GM18870 (cell line): ENCODE measurements around the gene CD276.
"Not testable (repeated sequence)": the region's sequence is repeated elsewhere in the genome, so short reads cannot be mapped to it uniquely, and the experiment has no call there.

Experiments
- ATAC-seq: cut with Tn5 transposase; IDR thresholded peaks from one replicate; pipeline ENCODE4 v1.9.1; 2021; ENCODE audit warnings: moderate library complexity; ENCODE audit not compliant: unreplicated experiment

CD276 gene

DNA sequence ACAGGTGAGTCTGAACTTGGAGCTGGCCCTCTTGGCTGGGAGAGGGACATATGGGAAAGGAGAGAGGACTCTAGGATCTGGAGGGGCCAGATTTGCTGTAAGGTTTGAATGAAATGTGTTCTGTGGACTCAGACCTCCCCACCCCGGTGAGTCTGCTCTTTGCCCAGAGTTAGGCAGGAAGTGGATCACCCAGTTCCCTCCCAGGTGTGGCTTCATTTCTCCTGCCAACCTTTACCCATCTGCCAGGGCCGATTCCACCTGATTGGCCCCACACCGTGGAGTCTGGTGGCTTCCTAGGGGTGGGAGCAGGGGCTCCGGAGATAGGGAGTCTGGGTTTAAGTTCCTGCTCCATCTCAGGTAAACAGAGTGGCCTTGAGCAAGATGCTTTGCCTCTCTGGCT lies 25.5 kb downstream of the CD276 start:
- no peak for ATAC-seq

DNA sequence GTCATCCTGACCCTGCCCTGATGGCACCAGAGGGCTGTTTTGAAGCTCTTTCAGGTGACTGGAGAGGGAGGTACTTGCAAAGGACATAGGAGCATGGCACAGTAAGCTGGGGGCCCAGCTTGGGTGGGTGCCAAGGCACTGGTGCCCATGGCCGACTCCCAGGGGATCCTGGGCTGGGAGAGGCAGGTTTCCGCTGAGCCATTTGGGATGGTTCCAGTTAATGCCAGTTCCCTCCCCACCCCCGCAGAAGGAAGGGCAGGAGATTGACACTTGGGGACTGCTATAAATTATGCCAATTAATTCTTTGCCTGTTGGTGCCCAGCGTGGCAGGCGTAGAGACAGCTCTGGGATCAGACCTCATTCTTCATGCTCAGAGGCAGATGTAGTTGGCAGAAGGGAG lies 26.1 kb downstream of the CD276 start:
- ATAC-seq: no peak

DNA sequence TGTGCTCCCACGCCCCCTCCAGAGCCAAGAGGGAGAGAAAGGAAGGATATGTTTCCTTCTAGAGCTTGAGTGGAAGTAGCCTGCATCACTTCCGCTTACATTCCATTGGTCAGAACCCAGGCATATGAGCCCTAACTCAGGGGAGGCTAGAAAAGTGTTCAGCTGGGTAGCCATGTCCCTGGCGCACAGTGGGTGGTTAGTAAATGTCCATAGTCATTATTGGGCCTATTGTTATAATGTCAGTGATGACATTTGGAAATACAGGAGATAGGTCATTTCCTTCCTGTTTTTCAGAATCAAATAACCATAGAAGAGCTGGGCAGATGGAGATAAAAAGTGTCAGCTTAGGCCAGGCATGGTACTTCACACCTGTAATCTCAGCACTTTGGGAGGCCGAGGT lies 27.3 kb downstream of the CD276 start:
- no peak for ATAC-seq

DNA sequence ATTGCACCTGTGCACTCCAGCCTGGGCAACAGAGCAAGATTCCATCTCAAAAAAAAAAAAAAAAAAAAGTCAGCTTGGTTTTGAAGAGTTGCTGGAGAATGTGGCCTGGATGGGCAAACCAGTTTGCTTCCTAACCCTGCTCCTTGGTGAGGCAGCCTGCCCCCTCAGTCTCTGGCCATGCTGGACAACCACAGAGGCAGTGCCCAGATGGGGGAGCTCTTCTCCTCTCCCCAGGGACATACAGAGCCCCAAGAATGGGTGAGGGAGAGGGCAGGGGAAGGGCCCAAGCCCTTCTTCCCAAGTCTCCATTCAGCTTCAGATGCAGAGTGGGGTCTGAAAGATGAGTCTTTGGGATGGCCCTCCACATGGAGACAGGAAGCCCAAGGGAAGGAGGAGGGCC lies 27.9 kb downstream of the CD276 start:
- ATAC-seq: no peak

- ATAC-seq: no peak
These were observed 30.6 kb downstream of the CD276 start for GRCh38 chr15:73714695-73715301.

- no peak for ATAC-seq
These were observed 31.2 kb downstream of the CD276 start for GRCh38 chr15:73715417-73715816.

GRCh38 chr15:73716417-73716816 lies 32.2 kb downstream of the CD276 start:
- no peak for ATAC-seq

DNA sequence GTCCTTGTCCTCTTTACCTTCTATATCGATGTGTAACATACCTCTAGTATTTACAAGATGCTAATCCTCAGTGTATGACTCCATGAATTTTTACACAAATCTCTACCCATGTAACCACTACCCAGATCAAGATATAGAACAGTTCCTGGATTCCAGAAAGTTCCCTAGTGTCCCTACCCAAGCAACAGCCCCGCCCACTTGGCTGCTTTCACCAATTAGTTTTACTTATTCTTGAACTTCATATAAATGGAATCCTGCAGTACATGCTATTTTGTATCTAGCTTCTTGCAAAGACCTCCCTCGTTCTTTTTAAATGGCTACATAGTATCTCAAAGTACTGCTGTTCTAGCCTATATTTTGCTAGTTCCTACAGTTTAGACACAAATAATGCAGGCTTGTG lies 33.0 kb downstream of the CD276 start:
- ATAC-seq: no peak

DNA sequence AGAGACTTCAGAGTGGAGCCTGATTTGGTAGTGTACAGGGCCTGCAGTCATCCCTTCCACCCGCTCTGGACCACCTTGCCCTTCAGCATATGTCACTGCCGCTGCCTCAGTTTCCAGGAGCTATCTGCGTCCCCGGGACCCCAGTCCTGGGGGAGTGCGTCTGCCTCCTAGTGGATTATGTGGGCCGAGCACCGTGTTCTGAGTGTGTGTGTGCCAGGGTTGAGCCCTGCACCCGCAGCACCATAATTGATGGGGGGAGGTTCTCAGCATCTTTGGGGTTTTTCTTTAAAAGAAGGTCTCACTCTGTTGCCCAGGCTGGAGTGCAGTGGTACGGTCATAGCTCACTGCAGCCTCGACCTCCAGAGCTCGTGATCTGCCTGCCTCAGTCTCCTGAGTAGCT lies 33.6 kb downstream of the CD276 start:
- no peak for ATAC-seq

DNA sequence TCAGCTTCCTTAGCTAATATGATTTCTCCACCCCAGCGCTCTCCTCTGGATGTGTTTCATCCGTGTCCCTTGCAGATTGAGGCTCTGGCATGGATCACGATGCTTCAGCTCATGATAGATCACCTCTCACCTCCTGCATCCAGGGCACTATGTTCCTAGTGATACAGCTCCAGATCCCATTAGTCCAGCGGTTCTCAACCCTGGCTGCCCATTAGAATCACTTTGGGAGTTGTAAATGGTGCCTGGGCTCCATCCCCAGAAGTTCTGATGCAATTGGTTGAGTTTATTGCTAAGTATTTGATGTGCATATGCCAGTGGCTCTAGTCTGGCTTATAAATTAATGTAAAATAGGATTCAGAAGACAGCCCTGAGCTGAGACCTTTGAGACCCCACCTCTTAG lies 34.5 kb downstream of the CD276 start:
- no peak for ATAC-seq

DNA sequence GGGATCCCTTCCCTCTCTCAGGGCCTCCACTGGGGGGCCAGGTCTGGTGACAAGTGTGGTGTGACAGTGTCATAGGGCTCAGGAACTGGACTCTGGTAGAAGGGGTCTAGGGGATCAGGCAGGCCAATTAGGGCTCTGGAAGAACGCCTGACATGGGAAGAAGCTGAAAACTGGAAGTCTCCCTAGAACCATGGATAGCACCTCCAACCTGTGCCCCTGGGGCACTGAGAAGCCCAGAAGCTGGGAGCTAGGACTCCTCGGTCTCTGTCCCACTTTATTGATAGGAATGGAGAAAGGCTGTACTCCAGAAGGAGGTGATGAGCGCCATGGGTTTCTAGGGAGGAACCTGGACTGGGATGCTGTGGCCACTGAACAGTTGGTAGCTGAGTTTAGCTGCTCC lies 38.2 kb downstream of the CD276 start:
- ATAC-seq: no peak

GRCh38 chr15:73723191-73723590 lies 39.0 kb downstream of the CD276 start:
- no peak for ATAC-seq

GRCh38 chr15:73724212-73724611 lies 40.0 kb downstream of the CD276 start:
- ATAC-seq: no peak

DNA sequence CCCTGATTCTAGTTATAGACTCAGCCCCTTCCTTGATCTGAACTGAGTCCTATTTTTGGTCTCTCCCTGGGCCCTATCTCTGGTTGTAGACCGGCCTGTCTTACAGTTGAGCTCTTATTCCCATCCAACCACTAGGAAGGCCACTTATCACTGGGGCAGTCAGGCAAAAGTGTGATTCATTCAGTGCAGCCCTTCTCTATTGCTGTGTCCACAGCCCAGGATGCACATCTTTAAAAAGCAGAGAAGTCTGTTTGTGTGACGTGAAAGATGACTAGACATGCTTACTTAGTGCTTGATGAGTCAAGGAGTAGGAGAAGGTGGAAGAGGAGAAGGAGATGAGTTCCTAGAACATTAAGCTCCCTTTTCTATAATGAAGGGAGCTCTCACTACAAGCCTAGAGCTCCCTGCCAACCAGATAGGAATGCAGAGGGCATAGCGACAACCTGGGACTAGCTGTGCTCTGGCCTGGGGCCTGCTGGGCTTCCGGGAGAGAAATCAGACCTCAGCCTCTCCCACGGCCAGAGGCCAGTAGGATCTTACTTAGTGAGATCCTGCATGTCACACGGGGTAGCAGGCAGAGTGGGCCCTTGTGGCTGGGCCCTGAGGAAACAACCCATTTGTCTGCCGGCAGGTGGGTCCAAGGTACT lies 43.3 kb downstream of the CD276 start:
- ATAC-seq: no peak

DNA sequence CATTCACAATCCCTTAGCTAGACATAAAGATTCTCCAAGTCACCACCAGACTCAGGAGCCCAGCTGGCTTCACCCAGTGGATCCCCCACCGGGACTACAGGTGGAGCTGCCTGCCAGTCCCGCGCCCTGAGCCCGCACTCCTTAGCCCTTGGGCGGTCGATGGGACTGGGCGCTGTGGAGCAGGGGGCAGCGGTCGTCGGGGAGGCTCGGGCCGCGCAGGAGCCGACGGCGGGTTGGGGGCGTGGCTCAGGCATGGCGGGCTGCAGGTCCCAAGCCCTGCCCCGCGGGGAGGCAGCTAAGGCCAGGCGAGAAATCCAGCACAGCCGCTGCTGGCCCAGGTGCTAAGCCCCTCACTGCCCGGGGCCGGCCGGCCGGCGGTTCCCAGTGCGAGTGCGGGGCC lies 47.9 kb downstream of the CD276 start:
- ATAC-seq: not testable (repeated sequence)

- no peak for ATAC-seq
These were observed 48.7 kb downstream of the CD276 start for GRCh38 chr15:73732930-73733329.

DNA sequence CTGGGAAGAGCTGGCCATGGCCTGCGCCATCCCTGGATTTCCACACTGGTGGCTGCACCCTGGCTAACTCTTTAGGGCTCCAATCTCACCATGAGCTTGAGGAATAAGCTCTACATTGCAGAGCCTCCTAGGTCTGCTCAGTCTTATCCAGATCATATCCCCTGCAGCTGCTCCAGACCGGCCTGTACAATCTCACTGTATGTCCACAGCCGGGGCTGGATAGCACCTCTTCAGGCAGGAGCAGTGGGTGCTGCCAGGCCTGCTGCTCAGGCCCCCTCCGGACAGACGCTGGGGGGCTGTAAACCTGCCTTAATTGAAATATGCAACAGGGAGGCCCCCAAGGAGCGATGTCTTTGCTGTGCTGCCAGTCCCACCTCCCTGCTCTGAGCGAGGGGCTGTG lies 53.4 kb downstream of the CD276 start:
- no peak for ATAC-seq

DNA sequence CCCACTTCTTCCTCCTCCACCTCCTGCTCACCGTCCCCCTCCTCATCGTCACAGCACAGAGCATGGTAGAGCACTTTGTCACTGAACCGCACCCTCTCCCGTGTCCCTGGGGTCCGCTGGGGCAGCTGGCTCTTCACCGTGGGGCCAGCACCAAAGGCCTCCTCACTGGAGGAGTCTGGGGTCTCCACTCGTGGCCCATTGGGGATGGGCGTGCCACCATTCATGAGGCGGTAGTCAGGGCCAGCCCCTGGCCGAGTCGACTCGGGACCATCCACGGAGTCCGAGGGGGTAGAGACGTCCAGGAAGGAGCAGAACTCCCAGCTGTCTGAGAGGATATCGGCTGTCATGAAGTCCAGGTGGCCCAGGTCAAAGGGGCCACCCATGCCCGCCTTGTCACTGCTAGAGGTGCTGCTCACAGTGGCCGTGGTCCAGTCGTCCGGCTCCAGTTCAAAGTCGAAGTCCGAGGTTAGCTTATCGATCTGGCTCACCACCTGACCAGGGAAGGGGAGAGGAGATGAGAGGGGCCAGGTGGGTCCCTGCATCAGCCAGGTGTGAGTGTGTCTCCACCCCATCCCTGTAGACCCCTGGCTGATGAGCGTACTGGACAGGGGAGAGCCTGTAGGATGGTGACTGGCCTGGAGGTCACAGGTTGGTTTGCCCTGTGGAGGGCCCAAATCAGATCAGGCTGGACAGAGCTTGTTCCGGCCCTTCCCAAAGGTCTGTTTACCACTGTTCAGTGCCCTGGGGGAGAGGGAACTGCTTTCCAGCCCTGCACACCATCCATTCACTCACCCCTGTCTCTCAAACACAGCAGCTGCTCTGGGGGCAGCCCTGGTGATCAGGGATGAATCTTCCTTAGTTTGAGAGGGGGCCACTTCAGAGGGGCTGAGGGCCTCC lies 56.2 kb downstream of the CD276 start:
- ATAC-seq: no peak

GRCh38 chr15:73741321-73741836 lies 57.2 kb downstream of the CD276 start:
- no peak for ATAC-seq

GRCh38 chr15:73744293-73744692 lies 60.1 kb downstream of the CD276 start:
- ATAC-seq: no peak

- no peak for ATAC-seq
These were observed 60.9 kb downstream of the CD276 start for GRCh38 chr15:73745073-73745472.

GRCh38 chr15:73746261-73746660 lies 62.1 kb downstream of the CD276 start:
- ATAC-seq: no peak
